ENCODE data around the gene WNK2.

The WNK2 gene

DNA sequence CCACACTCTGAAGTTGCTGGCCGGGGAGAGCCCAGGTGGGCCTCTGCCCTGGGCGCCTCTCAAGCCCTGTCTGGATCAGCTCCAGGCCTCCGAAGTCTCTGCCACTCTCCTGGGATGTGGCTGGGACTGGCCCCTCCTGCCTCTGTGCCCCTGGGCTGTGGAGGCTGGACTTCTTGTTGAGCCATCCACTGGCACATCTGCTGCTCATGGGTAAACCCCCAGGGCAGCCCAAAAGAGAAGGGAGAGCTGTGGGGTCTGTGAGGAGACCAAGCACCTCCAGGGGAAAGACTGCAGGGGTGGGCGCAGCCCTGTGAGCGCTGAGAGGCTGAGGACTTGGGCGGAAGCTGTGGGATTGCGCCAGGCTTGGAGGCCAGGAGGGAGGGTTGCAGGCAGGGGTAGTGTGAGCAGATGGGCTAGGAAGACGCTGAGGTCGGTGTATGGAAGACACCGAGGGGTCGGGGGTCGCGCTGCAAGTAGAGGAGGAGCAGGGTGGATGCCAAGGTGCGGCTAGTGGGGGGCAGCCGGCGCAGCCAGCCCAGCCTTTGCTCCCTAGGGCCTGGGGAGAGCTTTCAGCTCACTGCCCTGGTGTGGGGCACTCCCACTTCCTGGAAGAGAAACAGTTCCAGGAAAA, 118.1 kb downstream of the WNK2 start:
- WGBS, 2 experiments: 92 to 93% methylated on average over 16 of the region's 16 CpGs
- Histone ChIP-seq H3K27me3 (ENCODE audit: control insufficient read depth, insufficient read depth, low read length, poor library complexity, severe bottlenecking) (no peaks in the 10 kb centered on the region), H3K4me1 (ENCODE audit: control insufficient read depth, insufficient read depth, low read length) (peaks cover 5% of the 10 kb centered on the region), H3K36me3 (ENCODE audit: control insufficient read depth, insufficient read depth, low read length) (no peaks in the 10 kb centered on the region), H3K27ac (ENCODE audit: insufficient read depth, low read depth, low read length, poor library complexity, severe bottlenecking) (no peak overlapping the region), H3K4me3 (ENCODE audit: insufficient read depth, low read depth, low read length) (no peak overlapping the region), H3K9me3 (ENCODE audit: control insufficient read depth, low read length) (no peaks in the 10 kb centered on the region)

DNA sequence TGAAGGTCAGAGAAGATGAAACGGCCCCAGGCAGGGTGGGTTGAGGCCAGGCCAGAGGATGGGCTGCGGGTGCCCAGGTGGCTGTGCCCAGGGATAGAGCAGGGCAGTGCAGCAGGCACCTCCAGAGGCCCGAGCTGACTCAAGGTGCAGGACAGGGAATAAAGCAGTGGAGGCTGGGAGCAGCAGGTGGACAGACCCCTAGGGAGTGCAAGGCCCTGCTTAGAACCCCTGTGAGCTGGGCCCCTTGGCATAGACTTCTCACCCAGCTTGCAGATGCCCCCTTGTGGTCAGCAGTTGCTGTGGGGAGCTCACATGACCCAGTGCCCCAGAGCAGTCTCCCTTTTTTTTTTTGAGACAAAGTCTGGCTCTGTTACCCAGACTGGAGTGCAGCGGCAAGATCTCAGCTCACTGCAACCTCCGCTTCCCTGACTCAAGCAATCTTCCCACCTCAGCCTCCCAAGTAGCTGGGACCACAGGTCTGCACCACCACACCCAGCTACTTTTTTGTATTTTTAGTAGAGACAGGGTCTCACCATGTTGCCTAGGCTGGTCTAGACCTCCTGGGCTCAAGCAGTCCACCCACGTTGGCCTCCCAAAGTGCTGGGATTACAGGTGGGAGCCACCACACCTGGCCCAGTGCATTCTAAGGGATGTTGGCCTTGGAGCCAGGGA, 118.8 kb downstream of the WNK2 start:
- no peaks in the 10 kb centered on the region for H3K27me3 ChIP-seq (ENCODE audit: control insufficient read depth, insufficient read depth, low read length, poor library complexity, severe bottlenecking)
- no peak overlapping the region for H3K27ac ChIP-seq (ENCODE audit: insufficient read depth, low read depth, low read length, poor library complexity, severe bottlenecking)
- H3K4me3 ChIP-seq (ENCODE audit: insufficient read depth, low read depth, low read length): no peak overlapping the region
- H3K36me3 ChIP-seq (ENCODE audit: control insufficient read depth, insufficient read depth, low read length): no peaks in the 10 kb centered on the region
- H3K4me1 ChIP-seq (ENCODE audit: control insufficient read depth, insufficient read depth, low read length): peaks cover 5% of the 10 kb centered on the region
- H3K9me3 ChIP-seq (ENCODE audit: control insufficient read depth, low read length): no peaks in the 10 kb centered on the region
- WGBS, 2 experiments: 90 to 94% methylated on average over 6 of the region's 6 CpGs

DNA sequence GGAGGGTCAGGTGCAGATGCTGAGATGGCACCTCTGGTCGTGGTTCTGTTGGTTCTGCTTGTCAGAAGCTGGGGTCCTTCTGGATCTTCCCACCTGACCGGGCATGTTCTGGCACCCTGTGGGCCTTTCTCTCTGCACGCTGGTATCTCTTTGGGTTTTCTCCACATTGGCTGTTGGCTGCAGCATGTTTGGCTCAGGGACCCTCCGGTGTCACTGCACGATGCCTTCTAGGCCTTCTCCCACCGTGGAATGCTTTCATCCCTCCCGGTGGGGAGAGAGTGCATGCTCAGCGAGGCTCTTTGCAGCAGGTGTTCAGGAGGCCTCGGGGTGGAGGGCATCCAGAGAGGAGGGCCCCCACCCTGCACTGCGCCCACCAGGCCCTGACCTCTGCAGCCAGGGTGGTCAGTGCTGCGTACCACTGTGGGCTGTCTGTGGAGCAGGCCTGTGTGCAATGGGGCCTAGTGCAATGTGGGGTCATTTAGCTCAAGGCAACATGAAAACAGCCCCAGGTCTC, 119.4 kb downstream of the WNK2 start:
- 94 to 95% methylated on average over 11 of the region's 11 CpGs for WGBS, 2 experiments
- no peak overlapping the region for H3K4me3 ChIP-seq (ENCODE audit: insufficient read depth, low read depth, low read length)
- H3K36me3 ChIP-seq (ENCODE audit: control insufficient read depth, insufficient read depth, low read length): no peaks in the 10 kb centered on the region
- H3K9me3 ChIP-seq (ENCODE audit: control insufficient read depth, low read length): no peaks in the 10 kb centered on the region
- H3K27me3 ChIP-seq (ENCODE audit: control insufficient read depth, insufficient read depth, low read length, poor library complexity, severe bottlenecking): no peaks in the 10 kb centered on the region
- H3K4me1 ChIP-seq (ENCODE audit: control insufficient read depth, insufficient read depth, low read length): peaks cover 5% of the 10 kb centered on the region
- H3K27ac ChIP-seq (ENCODE audit: insufficient read depth, low read depth, low read length, poor library complexity, severe bottlenecking): no peak overlapping the region

DNA sequence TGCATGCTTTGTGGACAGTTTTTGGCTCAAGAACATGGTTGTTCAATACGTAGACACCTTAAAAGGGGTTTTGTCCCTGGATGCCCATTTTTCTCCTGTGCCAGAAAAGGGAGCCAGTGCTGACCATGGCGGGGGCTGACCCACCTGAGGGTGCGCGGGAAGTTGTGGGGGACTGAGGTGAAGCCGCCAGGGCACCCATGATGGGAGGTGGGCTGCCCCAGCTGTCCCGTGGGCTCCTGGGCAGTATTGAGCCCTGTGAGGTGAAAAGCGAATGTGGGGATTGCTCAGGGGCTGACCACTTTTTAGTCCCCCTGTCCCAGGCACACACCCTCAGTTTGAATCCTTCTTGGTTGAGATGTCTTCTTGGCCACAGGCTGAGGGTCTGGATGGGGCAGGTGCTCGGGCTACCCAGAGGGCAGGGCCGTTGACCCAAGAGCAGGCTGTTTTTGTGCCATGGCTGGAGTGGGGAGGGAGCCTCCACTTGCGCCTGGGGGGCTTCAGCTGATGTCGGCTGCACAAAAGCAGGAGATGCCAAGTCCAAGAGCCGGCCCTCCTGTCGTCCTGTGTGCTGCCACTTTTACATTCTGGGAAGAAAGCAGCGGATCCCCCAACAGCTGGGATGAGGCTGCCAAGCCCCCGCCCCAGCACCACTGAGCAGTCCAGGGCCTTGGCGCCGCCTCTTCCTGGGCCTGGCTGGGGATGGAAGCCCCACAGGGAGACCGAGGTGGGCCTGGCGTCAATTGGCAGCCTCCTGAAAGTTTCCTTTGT, 120.1 kb downstream of the WNK2 start:
- Histone ChIP-seq H3K4me3 (ENCODE audit: insufficient read depth, low read depth, low read length) (no peak overlapping the region), H3K27ac (ENCODE audit: insufficient read depth, low read depth, low read length, poor library complexity, severe bottlenecking) (no peak overlapping the region), H3K9me3 (ENCODE audit: control insufficient read depth, low read length) (no peaks in the 10 kb centered on the region), H3K27me3 (ENCODE audit: control insufficient read depth, insufficient read depth, low read length, poor library complexity, severe bottlenecking) (no peaks in the 10 kb centered on the region), H3K4me1 (ENCODE audit: control insufficient read depth, insufficient read depth, low read length) (peaks cover 5% of the 10 kb centered on the region), H3K36me3 (ENCODE audit: control insufficient read depth, insufficient read depth, low read length) (no peaks in the 10 kb centered on the region)
- WGBS, 2 experiments: 92 to 93% methylated on average over 19 of the region's 19 CpGs

- no peaks in the 10 kb centered on the region for H3K9me3 ChIP-seq (ENCODE audit: control insufficient read depth, low read length)
- H3K4me3 ChIP-seq (ENCODE audit: insufficient read depth, low read depth, low read length): no peak overlapping the region
- H3K27me3 ChIP-seq (ENCODE audit: control insufficient read depth, insufficient read depth, low read length, poor library complexity, severe bottlenecking): no peaks in the 10 kb centered on the region
- peaks cover 5% of the 10 kb centered on the region for H3K4me1 ChIP-seq (ENCODE audit: control insufficient read depth, insufficient read depth, low read length)
- 72 to 75% methylated on average over 16 to 17 of the region's 17 CpGs for WGBS, 2 experiments
- no peaks in the 10 kb centered on the region for H3K36me3 ChIP-seq (ENCODE audit: control insufficient read depth, insufficient read depth, low read length)
- no peak overlapping the region for H3K27ac ChIP-seq (ENCODE audit: insufficient read depth, low read depth, low read length, poor library complexity, severe bottlenecking)
Observed at GRCh38 chr9:93304574-93305496, 120.9 kb downstream of the WNK2 start.

DNA sequence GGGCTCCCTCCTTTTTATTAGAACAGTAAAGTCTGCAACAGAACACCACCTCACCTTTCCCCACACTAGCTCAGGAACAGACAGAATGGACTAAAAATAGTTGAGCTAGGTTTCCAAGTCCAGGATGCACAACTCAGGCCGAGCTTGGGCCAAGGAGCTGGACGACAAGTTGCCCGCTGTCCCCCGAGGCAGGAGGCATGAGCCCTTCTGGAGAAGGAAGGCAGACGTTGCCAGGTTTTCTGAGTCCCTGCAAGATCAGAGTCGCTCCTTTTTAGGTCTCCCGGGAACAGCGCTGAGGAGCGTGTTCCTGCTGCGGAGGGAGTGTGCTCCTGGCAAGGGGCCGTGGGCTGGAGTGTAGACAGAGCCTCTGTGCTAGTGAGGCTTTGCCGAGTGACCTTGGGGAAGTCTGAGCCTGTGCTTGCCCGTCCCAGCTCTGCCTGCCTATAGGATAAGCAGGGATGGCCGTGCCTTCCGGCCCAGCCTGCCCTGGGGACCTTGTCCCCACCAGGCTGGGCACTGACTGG, 121.6 kb downstream of the WNK2 start:
- WGBS, 2 experiments: 92 to 93% methylated on average over 15 of the region's 15 CpGs
- H3K27ac ChIP-seq (ENCODE audit: insufficient read depth, low read depth, low read length, poor library complexity, severe bottlenecking): no peak overlapping the region
- H3K4me1 ChIP-seq (ENCODE audit: control insufficient read depth, insufficient read depth, low read length): peaks cover 5% of the 10 kb centered on the region
- H3K27me3 ChIP-seq (ENCODE audit: control insufficient read depth, insufficient read depth, low read length, poor library complexity, severe bottlenecking): no peaks in the 10 kb centered on the region
- H3K4me3 ChIP-seq (ENCODE audit: insufficient read depth, low read depth, low read length): no peak overlapping the region
- H3K9me3 ChIP-seq (ENCODE audit: control insufficient read depth, low read length): no peaks in the 10 kb centered on the region
- no peaks in the 10 kb centered on the region for H3K36me3 ChIP-seq (ENCODE audit: control insufficient read depth, insufficient read depth, low read length)

DNA sequence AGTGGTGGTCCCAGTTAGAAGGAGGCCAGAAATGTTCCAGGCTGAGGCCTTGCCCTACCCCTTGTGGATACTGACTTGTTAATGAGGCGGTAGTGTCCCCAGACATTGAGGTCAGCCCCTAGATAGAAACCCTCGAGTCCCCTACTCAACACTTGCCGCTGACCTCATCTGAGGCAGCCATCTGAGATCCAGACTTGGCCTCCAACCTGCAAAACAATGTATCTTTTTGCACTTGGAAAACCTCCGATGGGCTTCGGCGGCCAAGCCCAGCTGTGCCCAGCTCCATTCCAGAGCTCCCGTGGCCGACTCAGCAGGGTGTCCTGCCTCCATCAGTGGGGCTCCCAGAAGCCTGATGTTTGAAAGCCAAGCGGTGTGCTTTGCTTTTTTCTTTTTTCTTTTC, 122.1 kb downstream of the WNK2 start:
- Histone ChIP-seq H3K27me3 (ENCODE audit: control insufficient read depth, insufficient read depth, low read length, poor library complexity, severe bottlenecking) (no peaks in the 10 kb centered on the region), H3K4me1 (ENCODE audit: control insufficient read depth, insufficient read depth, low read length) (no peaks in the 10 kb centered on the region), H3K36me3 (ENCODE audit: control insufficient read depth, insufficient read depth, low read length) (no peaks in the 10 kb centered on the region), H3K4me3 (ENCODE audit: insufficient read depth, low read depth, low read length) (no peak overlapping the region), H3K9me3 (ENCODE audit: control insufficient read depth, low read length) (no peaks in the 10 kb centered on the region), H3K27ac (ENCODE audit: insufficient read depth, low read depth, low read length, poor library complexity, severe bottlenecking) (no peak overlapping the region)
- WGBS, 2 experiments: 75 to 81% methylated on average over 9 of the region's 9 CpGs

GRCh38 chr9:93306579-93307091, 122.7 kb downstream of the WNK2 start:
- Histone ChIP-seq H3K36me3 (ENCODE audit: control insufficient read depth, insufficient read depth, low read length) (no peaks in the 10 kb centered on the region), H3K4me1 (ENCODE audit: control insufficient read depth, insufficient read depth, low read length) (no peaks in the 10 kb centered on the region), H3K9me3 (ENCODE audit: control insufficient read depth, low read length) (no peaks in the 10 kb centered on the region), H3K27me3 (ENCODE audit: control insufficient read depth, insufficient read depth, low read length, poor library complexity, severe bottlenecking) (no peaks in the 10 kb centered on the region), H3K27ac (ENCODE audit: insufficient read depth, low read depth, low read length, poor library complexity, severe bottlenecking) (no peak overlapping the region), H3K4me3 (ENCODE audit: insufficient read depth, low read depth, low read length) (no peak overlapping the region)
- 91 to 93% methylated on average over 35 of the region's 35 CpGs for WGBS, 2 experiments

- no peaks in the 10 kb centered on the region for H3K9me3 ChIP-seq (ENCODE audit: control insufficient read depth, low read length)
- no peaks in the 10 kb centered on the region for H3K27me3 ChIP-seq (ENCODE audit: control insufficient read depth, insufficient read depth, low read length, poor library complexity, severe bottlenecking)
- no peak overlapping the region for H3K4me3 ChIP-seq (ENCODE audit: insufficient read depth, low read depth, low read length)
- no peaks in the 10 kb centered on the region for H3K36me3 ChIP-seq (ENCODE audit: control insufficient read depth, insufficient read depth, low read length)
- no peak overlapping the region for H3K27ac ChIP-seq (ENCODE audit: insufficient read depth, low read depth, low read length, poor library complexity, severe bottlenecking)
- H3K4me1 ChIP-seq (ENCODE audit: control insufficient read depth, insufficient read depth, low read length): no peaks in the 10 kb centered on the region
- 94 to 96% methylated on average over 24 of the region's 24 CpGs for WGBS, 2 experiments
Observed at GRCh38 chr9:93307468-93308157, 123.7 kb downstream of the WNK2 start.

Measured in ectodermal cell (in vitro differentiated cells).